SK-N-SH (cell line): ENCODE measurements around the gene PARVG. TPM values are rescaled to one million over a fixed set of nuclear protein-coding genes. Genes with fewer than 3 reads are reported as not detected.

ENCODE experiments used
- CTCF ChIA-PET: fragments of 300-600, 350-600 bp; formaldehyde crosslinking; extraction: SDS; loops from one replicate; lab custom pipeline; 2021; lab: Yijun Ruan, JAX
- POLR2A ChIA-PET: fragments of 350-600 bp; sonication (Branson Sonifier 250); formaldehyde crosslinking; extraction: SDS; loops from one replicate; lab custom pipeline; 2020; ENCODE audit warnings: antibody characterized with exemption, inconsistent platforms; lab: Yijun Ruan, JAX
- DNase-seq: peaks from one replicate; pipeline ENCODE4 v3.0.0; 2012
- H2AFZ ChIP-seq: fragments of 200-600 bp; sonication (generic); 2 replicates; pipeline ENCODE4 v1.8.1; 2016; ENCODE audit warnings: antibody characterized with exemption, mild to moderate bottlenecking, low read depth
- H3F3A ChIP-seq: fragments of 200-600 bp; sonication (generic); replicated peaks from 2 replicates; pipeline ENCODE3; 2016; ENCODE audit warnings: antibody characterized with exemption, mild to moderate bottlenecking; ENCODE audit not compliant: insufficient read depth
- H3K27ac ChIP-seq, 2 experiments: fragments of 200-500 bp in 1 of 2; fragments of 200-600 bp in 1 of 2; sonication (Bioruptor generic) in 1 of 2; sonication (generic), shearing (Covaris generic) in 1 of 2; 2 replicates each; pipeline versions ENCODE4 v1.5.1 to v1.6.1; 2014 to 2016; ENCODE audit warnings: low read depth in 2 of 2, inconsistent platforms in 1 of 2, low read length in 1 of 2, mild to moderate bottlenecking in 1 of 2, mixed read lengths in 1 of 2
- H3K27me3 ChIP-seq: fragments of 200-600 bp; sonication (generic), shearing (Covaris generic); 2 replicates; pipeline ENCODE4 v1.6.1; 2016; ENCODE audit warnings: mixed run types; ENCODE audit not compliant: insufficient read depth
- H3K36me3 ChIP-seq, 2 experiments: fragments of 200-500 bp in 1 of 2; fragments of 200-600 bp in 1 of 2; sonication (Bioruptor generic) in 1 of 2; sonication (generic) in 1 of 2; replicated peaks in 1 of 2; 2 replicates each; pipeline versions ENCODE3 to v1.5.1; 2014 to 2016; ENCODE audit warnings: low read length in 1 of 2, mild to moderate bottlenecking in 1 of 2; ENCODE audit not compliant: insufficient read depth in 2 of 2, control insufficient read depth in 1 of 2
- H3K4me1 ChIP-seq, 2 experiments: fragments of 200-500 bp in 1 of 2; fragments of 200-600 bp in 1 of 2; sonication (Bioruptor generic) in 1 of 2; sonication (generic), shearing (Covaris generic) in 1 of 2; 2 replicates each; pipeline versions ENCODE4 v1.5.1 to v1.6.1; 2014 to 2016; ENCODE audit warnings: low read depth in 1 of 2, low read length in 1 of 2, mixed run types in 1 of 2; ENCODE audit not compliant: insufficient read depth in 2 of 2, control insufficient read depth in 1 of 2
- H3K4me2 ChIP-seq: fragments of 200-600 bp; sonication (generic), shearing (Covaris generic); 2 replicates; pipeline ENCODE4 v1.6.1; 2017; ENCODE audit warnings: mixed run types
- H3K4me3 ChIP-seq, 2 experiments: fragments of 200-500 bp in 1 of 2; fragments of 200-600 bp in 1 of 2; sonication (Bioruptor generic) in 1 of 2; sonication (generic), shearing (Covaris generic) in 1 of 2; 2 replicates each; pipeline versions ENCODE4 v1.5.1 to v1.8.1; 2014 to 2016; ENCODE audit warnings: low read depth in 2 of 2, inconsistent platforms in 1 of 2, low read length in 1 of 2, mild to moderate bottlenecking in 1 of 2, mixed read lengths in 1 of 2, moderate library complexity in 1 of 2
- H3K79me2 ChIP-seq: fragments of 200-600 bp; sonication (generic); 2 replicates; pipeline ENCODE4 v1.8.1; 2017; ENCODE audit warnings: mild to moderate bottlenecking; ENCODE audit not compliant: insufficient read depth
- H3K9ac ChIP-seq: fragments of 200-600 bp; sonication (generic); 2 replicates; pipeline ENCODE4 v1.6.1; 2017; ENCODE audit warnings: mixed run types
- H3K9me2 ChIP-seq: fragments of 200-600 bp; sonication (generic); 2 replicates; pipeline ENCODE4 v1.6.1; 2017; ENCODE audit warnings: mixed run types
- H3K9me3 ChIP-seq: fragments of 200-600 bp; sonication (generic); 2 replicates; pipeline ENCODE4 v1.6.1; 2017; ENCODE audit warnings: mixed run types, mild to moderate bottlenecking, moderate library complexity
- H4K20me1 ChIP-seq: fragments of 200-600 bp; sonication (generic); 2 replicates; pipeline ENCODE4 v1.6.1; 2017; ENCODE audit warnings: mild to moderate bottlenecking, mixed run types; ENCODE audit not compliant: insufficient read depth
- FOXJ3 ChIP-seq: sonication (generic); formaldehyde crosslinking; IDR thresholded peaks from 2 replicates; pipeline ENCODE4 v1.5.1; 2020; ENCODE audit warnings: mild to moderate bottlenecking, missing genetic modification reagents
- FOXM1 ChIP-seq: IDR thresholded peaks from 2 replicates; pipeline ENCODE4 v1.4.0; 2012; ENCODE audit warnings: low read depth, mild to moderate bottlenecking
- GABPA ChIP-seq: IDR thresholded peaks from 2 replicates; pipeline ENCODE4 v1.4.0; 2012; ENCODE audit warnings: low read depth, mild to moderate bottlenecking
- IRF3 ChIP-seq: fragments of 150-350 bp; IDR thresholded peaks from 2 replicates; pipeline ENCODE4 v1.6.1; 2016; ENCODE audit warnings: mild to moderate bottlenecking, low read depth, low read length
- JUND ChIP-seq: IDR thresholded peaks from 2 replicates; pipeline ENCODE4 v1.4.0; 2012
- NFIC ChIP-seq: IDR thresholded peaks from 2 replicates; pipeline ENCODE4 v1.4.0; 2012; ENCODE audit warnings: borderline replicate concordance
- PBX3 ChIP-seq: IDR thresholded peaks from 2 replicates; pipeline ENCODE4; 2012
- POLR2AphosphoS5 ChIP-seq: IDR thresholded peaks from 2 replicates; pipeline ENCODE4 v1.6.1; 2012; ENCODE audit warnings: low read depth, low read length
- RAD21 ChIP-seq: IDR thresholded peaks from 2 replicates; pipeline ENCODE4 v1.6.1; 2012; ENCODE audit warnings: mild to moderate bottlenecking, low read length
- RCOR1 ChIP-seq: fragments of 150-350 bp; IDR thresholded peaks from 2 replicates; pipeline ENCODE4 v1.6.1; 2017; ENCODE audit warnings: antibody characterized with exemption, low read length
- RFX5 ChIP-seq: IDR thresholded peaks from 2 replicates; pipeline ENCODE4 v1.6.1; 2012; ENCODE audit warnings: mild to moderate bottlenecking, improper control_type of control experiment, low read length
- RXRA ChIP-seq: IDR thresholded peaks from 2 replicates; pipeline ENCODE4 v1.4.0; 2012; ENCODE audit warnings: low read depth, mild to moderate bottlenecking, borderline replicate concordance
- SIN3A ChIP-seq: IDR thresholded peaks from 2 replicates; pipeline ENCODE4 v1.6.1; 2012; ENCODE audit warnings: low read depth, mild to moderate bottlenecking, low read length, moderate library complexity, borderline replicate concordance
- SMC3 ChIP-seq: IDR thresholded peaks from 2 replicates; pipeline ENCODE4 v1.6.1; 2012; ENCODE audit warnings: low read depth, low read length, improper control_type of control experiment
- TAF1 ChIP-seq: IDR thresholded peaks from 2 replicates; pipeline ENCODE4 v1.6.1; 2012; ENCODE audit warnings: low read depth, mild to moderate bottlenecking, low read length, moderate library complexity, borderline replicate concordance
- WGBS: methylation state at CpG from one replicate; pipeline ENCODE4 v1.1.6; 2017; ENCODE audit warnings: low lambda C conversion rate; 5-methylcytosine and 5-hydroxymethylcytosine counted together
- polyA plus RNA-seq, 3 experiments: library from polyadenylated mRNA; depleted of rRNA; stranded (reverse); fragments of >200 nt; gene quantifications; 2 replicates each; pipeline ENCODE4 v1.2.3, GENCODE V29; 2012

The PARVG gene
- polyA plus RNA-seq, 1 of the 3 experiments (the other 2 are of a cell fraction) = 0.05 TPM

- Histone ChIP-seq H3F3A (no peaks in the 10 kb centered on the region), H3K27ac (no peak overlapping the region), H3K36me3 (no peaks in the 10 kb centered on the region), H3K9me3 (no peaks in the 10 kb centered on the region; the same call in 1 of the 2 replicates), H2AFZ (no peak overlapping the region), H4K20me1 (no peaks in the 10 kb centered on the region), H3K4me3 (no peak overlapping the region), H3K9me2 (no peaks in the 10 kb centered on the region), H3K4me1 (no peaks in the 10 kb centered on the region), H3K79me2 (no peaks in the 10 kb centered on the region), H3K4me2 (no peak overlapping the region), H3K27me3 (no peaks in the 10 kb centered on the region), H3K9ac (no peak overlapping the region)
- CTCF ChIA-PET = no interaction called here
- 24% methylated on average over 3 of the region's 3 CpGs for WGBS
- DNase-seq = no peak
- POLR2A ChIA-PET = no interaction called here
- TF ChIP-seq RAD21 (no peak), SIN3A (no peak), IRF3 (no peak), TAF1 (no peak)
Measured at GRCh38 chr22:44229331-44229730, 48.6 kb downstream of the PARVG start.

DNA sequence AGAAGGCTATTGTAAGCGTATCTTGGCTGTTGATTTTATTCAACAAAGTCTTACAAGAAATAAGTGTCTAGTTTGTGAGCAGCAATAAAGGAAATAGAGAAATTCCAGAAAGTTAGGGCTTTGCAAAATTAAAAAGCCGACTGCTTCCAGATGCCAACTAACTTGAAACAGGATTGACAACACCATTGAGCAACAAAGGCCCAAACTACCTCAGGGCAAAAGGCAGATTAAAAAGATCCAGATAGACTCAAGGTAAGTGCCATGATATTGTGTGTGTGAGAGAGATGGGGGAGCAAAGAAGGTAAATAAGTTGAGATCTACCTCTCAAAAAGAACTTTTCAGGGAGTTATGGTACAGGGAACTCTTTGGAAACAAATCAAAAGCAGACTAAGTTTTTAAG lies 49.1 kb downstream of the PARVG start:
- ChIA-PET CTCF (no interaction called here), POLR2A (no interaction called here)
- no peaks in the 10 kb centered on the region for H4K20me1 ChIP-seq

More for the DNA sequence above, 49.1 kb downstream of the PARVG start:
- Histone ChIP-seq H3K9ac (no peak overlapping the region), H3K9me2 (no peaks in the 10 kb centered on the region), H3K4me1 (no peaks in the 10 kb centered on the region), H3K36me3 (no peaks in the 10 kb centered on the region), H3K79me2 (no peaks in the 10 kb centered on the region), H3K27ac (no peak overlapping the region), H3K4me3 (no peak overlapping the region), H3K9me3 (no peaks in the 10 kb centered on the region; the same call in 1 of the 2 replicates), H3K4me2 (no peak overlapping the region), H3K27me3 (no peaks in the 10 kb centered on the region), H3F3A (no peaks in the 10 kb centered on the region), H2AFZ (no peak overlapping the region)
- 18% methylated on average over 2 of the region's 2 CpGs for WGBS
- DNase-seq = no peak
- TF ChIP-seq JUND (no peak), NFIC (no peak), FOXM1 (no peak), RXRA (no peak), RFX5 (no peak), SMC3 (no peak), POLR2AphosphoS5 (no peak), GABPA (no peak), FOXJ3 (CRISPR knock-in tag) (no peak), RCOR1 (no peak), SIN3A (no peak), PBX3 (no peak)
